Endothelial cell of umbilical vein (primary cell): ENCODE measurements around the gene C5orf47. TPM values are rescaled to one million over a fixed set of nuclear protein-coding genes. Genes with fewer than 3 reads are reported as not detected.

Experiments
- BruUV-seq: library from RNA; stranded (reverse); fragments of 400-500 nt; replicated peaks from 2 replicates; lab custom pipeline; 2021; lab: Mats Ljungman, UMichigan
- CTCF ChIA-PET: fragments of 300-600, 350-600 bp; sonication (Branson Sonifier 250); formaldehyde crosslinking; loops from one replicate; lab custom pipeline; 2021; ENCODE audit warnings: antibody characterized with exemption, inconsistent platforms; lab: Charles Lee
- POLR2A ChIA-PET: fragments of 300-600, 350-600 bp; sonication (Branson Sonifier 250); formaldehyde crosslinking; loops from one replicate; lab custom pipeline; 2021; ENCODE audit warnings: antibody characterized with exemption, inconsistent platforms; lab: Charles Lee
- DNase-seq: peaks from one replicate; pipeline ENCODE4 v3.0.0-alpha.2; 2011; ENCODE audit warnings: low read depth, low spot score
- FAIRE-seq: peaks from 2 replicates; lab custom pipeline; 2011; peaks lifted over from hg19 to GRCh38; lab: Jason Lieb, UNC
- H2AFZ ChIP-seq: 2 replicates; pipeline ENCODE4 v1.6.0; 2012; ENCODE audit warnings: low read depth, low read length, control low read depth, inconsistent platforms
- H3K27ac ChIP-seq: 2 replicates; pipeline ENCODE4 v1.5.1; 2011; ENCODE audit warnings: low read depth, mild to moderate bottlenecking, control low read depth, low read length, moderate library complexity; ENCODE audit not compliant: insufficient read depth
- H3K27me3 ChIP-seq, 2 experiments: 2 replicates each; pipeline versions ENCODE4 v1.6.0 to v1.6.1; 2011; ENCODE audit warnings: low read length in 2 of 2, mixed read lengths in 1 of 2; ENCODE audit not compliant: control insufficient read depth in 2 of 2, insufficient read depth in 2 of 2
- H3K36me3 ChIP-seq, 2 experiments: 2 replicates in 1 of 2; 3 replicates in 1 of 2; pipeline ENCODE4 v1.5.1; 2011; ENCODE audit warnings: low read length in 2 of 2, mild to moderate bottlenecking in 1 of 2, moderate library complexity in 1 of 2; ENCODE audit not compliant: control insufficient read depth in 2 of 2, insufficient read depth in 2 of 2; ENCODE audit errors: extremely low read depth in 1 of 2
- H3K4me1 ChIP-seq: 3 replicates; pipeline ENCODE4 v1.5.1; 2011; ENCODE audit warnings: mild to moderate bottlenecking, low read length; ENCODE audit not compliant: control insufficient read depth, insufficient read depth; ENCODE audit errors: extremely low read depth
- H3K4me2 ChIP-seq: 2 replicates; pipeline ENCODE4 v1.6.1; 2011; ENCODE audit warnings: low read length, control low read depth, mixed read lengths; ENCODE audit not compliant: insufficient read depth
- H3K4me3 ChIP-seq, 3 experiments: fragments of 200-600 bp in 1 of 3; sonication (generic), shearing (Covaris generic) in 1 of 3; replicated peaks in 1 of 3; 2 replicates each; pipeline ENCODE4 v1.5.1; 2011 to 2016; ENCODE audit warnings: control low read depth in 3 of 3, low read length in 3 of 3, mild to moderate bottlenecking in 2 of 3, inconsistent platforms in 1 of 3, low read depth in 1 of 3, moderate library complexity in 1 of 3; ENCODE audit not compliant: insufficient read depth in 1 of 3
- H3K79me2 ChIP-seq: 2 replicates; pipeline ENCODE4 v1.6.0; 2012; ENCODE audit warnings: low read length, inconsistent platforms; ENCODE audit not compliant: control insufficient read depth, insufficient read depth
- H3K9ac ChIP-seq: replicated peaks from 2 replicates; pipeline ENCODE3; 2011; ENCODE audit warnings: low read length, control low read depth; ENCODE audit not compliant: insufficient read depth; ENCODE audit errors: extremely low read depth
- H3K9me1 ChIP-seq: replicated peaks from 3 replicates; pipeline ENCODE4 v1.6.0; 2011; ENCODE audit warnings: mild to moderate bottlenecking, low read length; ENCODE audit not compliant: control insufficient read depth, insufficient read depth; ENCODE audit errors: extremely low read depth
- H3K9me3 ChIP-seq: replicated peaks from 2 replicates; pipeline ENCODE4 v1.5.1; 2012; ENCODE audit warnings: low read length, inconsistent platforms; ENCODE audit not compliant: control insufficient read depth, insufficient read depth
- H4K20me1 ChIP-seq: replicated peaks from 2 replicates; pipeline ENCODE3; 2011; ENCODE audit warnings: mild to moderate bottlenecking, low read length; ENCODE audit not compliant: control insufficient read depth, insufficient read depth; ENCODE audit errors: extremely low read depth
- EZH2 ChIP-seq: IDR thresholded peaks from 2 replicates; pipeline ENCODE4 v1.6.1; 2012; ENCODE audit warnings: borderline replicate concordance, low read depth, mild to moderate bottlenecking, moderate library complexity, low read length, inconsistent platforms; ENCODE audit not compliant: severe bottlenecking
- FOS ChIP-seq: IDR thresholded peaks from 2 replicates; pipeline ENCODE4 v1.6.1; 2011; ENCODE audit warnings: mild to moderate bottlenecking, low read length, moderate library complexity, borderline replicate concordance; ENCODE audit not compliant: insufficient read depth
- GATA2 ChIP-seq: IDR thresholded peaks from 2 replicates; pipeline ENCODE4 v1.7.0; 2011; ENCODE audit warnings: low read depth, mild to moderate bottlenecking, moderate library complexity, mixed read lengths, low read length; ENCODE audit not compliant: insufficient read length, insufficient read depth
- JUN ChIP-seq: IDR thresholded peaks from 2 replicates; pipeline ENCODE4 v1.6.1; 2011; ENCODE audit warnings: borderline replicate concordance, low read depth; ENCODE audit not compliant: insufficient read length, insufficient read depth
- MAX ChIP-seq: IDR thresholded peaks from 2 replicates; pipeline ENCODE4 v1.6.1; 2011; ENCODE audit not compliant: insufficient read depth, insufficient read length
- MYC ChIP-seq: IDR thresholded peaks from one replicate; pipeline ENCODE4 v1.6.1; 2011; ENCODE audit warnings: mild to moderate bottlenecking, low read depth, low read length
- POLR2A ChIP-seq: IDR thresholded peaks from 2 replicates; pipeline ENCODE4 v1.6.1; 2012; ENCODE audit warnings: low read depth, mild to moderate bottlenecking, control low read depth, low read length
- POLR2AphosphoS5 ChIP-seq: IDR thresholded peaks from 2 replicates; pipeline ENCODE4 v1.6.1; 2012; ENCODE audit warnings: low read depth, mild to moderate bottlenecking, control low read depth, low read length, moderate library complexity; ENCODE audit not compliant: insufficient read depth
- dilution Hi-C: fragments of 300-500 bp; cut with MboI; formaldehyde crosslinking; loops from one replicate; pipeline ENCODE4 v1.15.0; 2019; ENCODE audit warnings: low sequenced_read_pairs; ENCODE audit not compliant: extremely low pct_ligation_motif_present
- intact Hi-C: fragments of 100-400 bp; cut with micrococcal nuclease; formaldehyde crosslinking; loops from one replicate; pipeline ENCODE4 v1.10.0; 2022
- polyA plus RNA-seq, 4 experiments: library from polyadenylated mRNA; depleted of rRNA in 3 of 4; stranded (reverse) in 3 of 4; unstranded in 1 of 4; fragments of >200 nt; gene quantifications; 2 replicates each; pipeline versions ENCODE4 v1.2.1 to v1.2.3, GENCODE V29; 2011 to 2012; ENCODE audit warnings: missing spikeins in 1 of 4
- total RNA-seq: library from RNA; stranded (reverse); gene quantifications from 2 replicates; pipeline ENCODE4 v1.2.3, GENCODE V29; 2021
- TF ChIP-seq, protein P1 (sequence below), 2 donors: IDR thresholded peaks; 1 replicate in 1 of 2; 2 replicates in 1 of 2; pipeline ENCODE4 v1.5.1; 2011; ENCODE audit warnings: low read length in 2 of 2, mild to moderate bottlenecking in 2 of 2, moderate library complexity in 2 of 2, control low read depth in 1 of 2, inconsistent platforms in 1 of 2, low read depth in 1 of 2; ENCODE audit not compliant: insufficient read depth in 1 of 2; ENCODE audit errors: extremely low read depth in 1 of 2

C5orf47 gene
- total and polyA plus RNA-seq, 2 donors (not counting 3 experiments of a cell fraction or from before 2014, with no cell fraction given): not detected

DNA sequence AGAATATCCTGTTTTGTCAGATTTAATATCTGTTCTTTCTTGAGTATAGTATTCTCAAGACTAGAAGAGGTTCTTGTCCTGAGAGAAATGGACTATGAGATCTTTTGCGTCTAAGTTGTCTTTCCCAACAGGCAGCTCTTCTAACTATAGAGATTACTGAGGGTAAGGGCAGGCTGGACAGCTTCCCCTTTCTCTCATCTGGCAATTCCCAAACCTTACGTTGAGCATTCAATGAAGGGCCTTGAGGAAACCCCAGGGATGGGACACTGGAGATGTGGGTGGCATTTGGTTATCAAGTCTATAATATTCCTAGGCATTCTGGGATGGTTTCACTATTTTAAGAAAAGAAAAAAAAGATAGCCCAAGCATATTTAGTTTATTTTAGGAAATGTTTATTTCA, 28.0 kb upstream of the C5orf47 start:
- intact Hi-C loops: no loop called here
- Histone ChIP-seq H2AFZ (no peak overlapping the region), H3K27ac (no peak overlapping the region), H4K20me1 (peaks cover 2% of the 10 kb centered on the region), H3K4me1 (no peaks in the 10 kb centered on the region), H3K79me2 (no peaks in the 10 kb centered on the region), H3K9me3 (no peaks in the 10 kb centered on the region), H3K4me3 (no peak overlapping the region), H3K9ac (no peak overlapping the region), H3K4me2 (no peak overlapping the region), H3K9me1 (no peaks in the 10 kb centered on the region), H3K36me3 (peaks cover 2 to 5% of the 10 kb centered on the region in 2 experiments), H3K27me3 (no peaks in the 10 kb centered on the region)
- dilution Hi-C loops: no loop called here
- DNase-seq (no peak), FAIRE-seq (no peak)
- no peak for TF ChIP-seq MYC
- POLR2A ChIA-PET: no interaction called here
- BruUV-seq: no TSS peak
- CTCF ChIA-PET: interaction anchor here (1.8 kb wide), 1 partner anchor 331 kb away, joined by 4 read pairs; no protein-coding TSS in a partner anchor

DNA sequence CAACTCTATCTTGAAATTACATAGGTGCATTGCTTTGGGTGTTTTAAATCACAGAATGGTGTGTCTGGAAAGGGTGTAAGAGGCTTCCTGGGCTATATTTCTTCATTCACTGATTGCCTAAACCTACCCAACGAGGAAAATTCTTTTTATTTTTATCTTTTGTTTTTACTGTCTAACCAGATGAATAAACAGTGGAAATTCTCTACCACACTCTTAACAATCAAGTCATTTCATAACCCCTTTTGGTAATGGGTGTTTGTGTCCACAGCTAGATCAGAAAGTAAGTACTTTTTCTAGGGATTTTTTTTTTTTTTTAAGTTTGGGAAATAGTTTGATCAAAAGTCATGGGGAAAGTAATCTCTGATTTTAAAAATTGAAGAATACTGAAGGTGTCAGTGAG, 27.6 kb upstream of the C5orf47 start:
- intact Hi-C loops: no loop called here
- Histone ChIP-seq H3K27ac (no peak overlapping the region), H2AFZ (no peak overlapping the region), H3K79me2 (no peaks in the 10 kb centered on the region), H3K36me3 (peaks cover 0 to 5% of the 10 kb centered on the region in 2 experiments), H3K9ac (no peak overlapping the region), H3K4me2 (no peak overlapping the region), H4K20me1 (peaks cover 2% of the 10 kb centered on the region), H3K4me3 (no peak overlapping the region), H3K27me3 (no peaks in the 10 kb centered on the region), H3K9me3 (no peaks in the 10 kb centered on the region), H3K9me1 (no peaks in the 10 kb centered on the region), H3K4me1 (no peaks in the 10 kb centered on the region)
- dilution Hi-C loops: no loop called here
- DNase-seq (no peak), FAIRE-seq (no peak)
- TF ChIP-seq, protein P1, sequence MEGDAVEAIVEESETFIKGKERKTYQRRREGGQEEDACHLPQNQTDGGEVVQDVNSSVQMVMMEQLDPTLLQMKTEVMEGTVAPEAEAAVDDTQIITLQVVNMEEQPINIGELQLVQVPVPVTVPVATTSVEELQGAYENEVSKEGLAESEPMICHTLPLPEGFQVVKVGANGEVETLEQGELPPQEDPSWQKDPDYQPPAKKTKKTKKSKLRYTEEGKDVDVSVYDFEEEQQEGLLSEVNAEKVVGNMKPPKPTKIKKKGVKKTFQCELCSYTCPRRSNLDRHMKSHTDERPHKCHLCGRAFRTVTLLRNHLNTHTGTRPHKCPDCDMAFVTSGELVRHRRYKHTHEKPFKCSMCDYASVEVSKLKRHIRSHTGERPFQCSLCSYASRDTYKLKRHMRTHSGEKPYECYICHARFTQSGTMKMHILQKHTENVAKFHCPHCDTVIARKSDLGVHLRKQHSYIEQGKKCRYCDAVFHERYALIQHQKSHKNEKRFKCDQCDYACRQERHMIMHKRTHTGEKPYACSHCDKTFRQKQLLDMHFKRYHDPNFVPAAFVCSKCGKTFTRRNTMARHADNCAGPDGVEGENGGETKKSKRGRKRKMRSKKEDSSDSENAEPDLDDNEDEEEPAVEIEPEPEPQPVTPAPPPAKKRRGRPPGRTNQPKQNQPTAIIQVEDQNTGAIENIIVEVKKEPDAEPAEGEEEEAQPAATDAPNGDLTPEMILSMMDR (IDR thresholded peaks at IDR 0.05; ENCODE audit: extremely low read depth in 1 of 2, insufficient read depth in 1 of 2, low read depth in 1 of 2, low read length in 2 of 2): no peak
- TF ChIP-seq GATA2: no peak
- TF ChIP-seq MYC: no peak
- TF ChIP-seq JUN: no peak
- TF ChIP-seq FOS: no peak
- no peak for TF ChIP-seq MAX
- no peak for TF ChIP-seq POLR2A
- TF ChIP-seq POLR2AphosphoS5: no peak
- TF ChIP-seq EZH2: no peak
- CTCF ChIA-PET: interaction anchor here (1.8 kb wide), 1 partner anchor 331 kb away, joined by 4 read pairs; no protein-coding TSS in a partner anchor
- POLR2A ChIA-PET: no interaction called here
- no TSS peak for BruUV-seq
